Activated B cell treated with CpG ODN at 0.5 μM for 24 hours (primary cell): ENCODE measurements around the gene CENPB. TPM values are rescaled to one million over a fixed set of nuclear protein-coding genes. Genes with fewer than 3 reads are reported as not detected.
A peak's percentile ranks its signal among the peaks of the same experiment; 100 is the strongest.

Experiments used
- ATAC-seq: fragments of 200-7000 bp; cut with Tn5 transposase; one replicate; pipeline ENCODE4 v1.10.0; 2021; ENCODE audit warnings: low read depth, mild to moderate bottlenecking, moderate library complexity
- CTCF ChIA-PET: fragments of 350-600 bp; sonication (Branson Sonifier 250); formaldehyde crosslinking; loops from one replicate; lab custom pipeline; 2021; ENCODE audit warnings: antibody characterized with exemption; lab: Charles Lee
- POLR2A ChIA-PET: fragments of 350-600 bp; sonication (Branson Sonifier 250); formaldehyde crosslinking; loops from one replicate; lab custom pipeline; 2021; ENCODE audit warnings: antibody characterized with exemption; lab: Charles Lee
- DNase-seq: peaks from one replicate; pipeline ENCODE4 v3.0.0; 2022
- H3K27ac Mint-ChIP-seq: one replicate; pipeline ENCODE4 v1.8.0; 2020; ENCODE audit warnings: mixed read lengths
- H3K27me3 Mint-ChIP-seq: one replicate; pipeline ENCODE4 v1.8.0; 2021; ENCODE audit warnings: mixed read lengths
- H3K36me3 Mint-ChIP-seq: one replicate; pipeline ENCODE4 v1.8.0; 2021; ENCODE audit warnings: low read depth, mixed read lengths
- H3K4me1 Mint-ChIP-seq: one replicate; pipeline ENCODE4 v1.8.0; 2021; ENCODE audit warnings: mixed read lengths
- H3K4me3 Mint-ChIP-seq: one replicate; pipeline ENCODE4 v1.8.0; 2020; ENCODE audit warnings: mild to moderate bottlenecking, mixed read lengths
- H3K9me3 Mint-ChIP-seq: one replicate; pipeline ENCODE4 v1.8.0; 2020; ENCODE audit warnings: mixed read lengths
- intact Hi-C: fragments of 100-400 bp; cut with micrococcal nuclease; formaldehyde crosslinking; loops from one replicate; pipeline ENCODE4 v1.15.1; 2024
- total RNA-seq: library from RNA; stranded (reverse); gene quantifications from 2 replicates; pipeline ENCODE4 v1.2.3, GENCODE V29; 2022
- TF ChIP-seq, protein P1 (sequence below): fragments of 200-600 bp; IDR thresholded peaks from one replicate; pipeline ENCODE4 v1.8.0; 2022; ENCODE audit warnings: antibody characterized with exemption, mild to moderate bottlenecking

CENPB gene
- total RNA-seq, 1 donor from 2014 or later, result 51.7 TPM

DNA sequence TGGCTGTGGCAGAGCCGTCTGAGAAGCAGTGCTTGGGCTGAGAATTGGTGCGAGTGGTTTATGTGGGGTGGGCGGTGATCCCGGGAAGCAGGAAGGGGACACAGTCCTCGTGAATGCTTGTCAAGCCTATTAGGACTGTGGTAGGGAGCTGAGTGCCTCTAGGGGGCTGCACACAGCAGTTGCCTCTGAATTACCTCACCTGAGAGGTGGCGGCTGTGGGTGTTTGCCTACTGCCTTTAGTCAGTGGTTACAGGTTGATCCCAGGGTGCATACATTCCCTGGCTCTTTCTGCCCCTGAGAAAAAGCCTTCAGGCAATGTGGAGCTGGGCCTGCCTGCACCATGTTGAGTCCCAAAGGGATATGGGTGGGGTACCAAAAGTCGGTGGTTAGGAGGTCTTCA is 39.0 kb upstream of the CENPB start:
- CTCF ChIA-PET, result no interaction called here
- DNase-seq (no peak), ATAC-seq (no peak)
- intact Hi-C loops, result no loop called here
- Mint-ChIP-seq H3K27me3 (no peaks in the 10 kb centered on the region), H3K27ac (no peak overlapping the region), H3K4me3 (no peak overlapping the region), H3K4me1 (peaks cover 21% of the 10 kb centered on the region), H3K9me3 (no peaks in the 10 kb centered on the region), H3K36me3 (peaks cover 55% of the 10 kb centered on the region)
- TF ChIP-seq, protein P1, sequence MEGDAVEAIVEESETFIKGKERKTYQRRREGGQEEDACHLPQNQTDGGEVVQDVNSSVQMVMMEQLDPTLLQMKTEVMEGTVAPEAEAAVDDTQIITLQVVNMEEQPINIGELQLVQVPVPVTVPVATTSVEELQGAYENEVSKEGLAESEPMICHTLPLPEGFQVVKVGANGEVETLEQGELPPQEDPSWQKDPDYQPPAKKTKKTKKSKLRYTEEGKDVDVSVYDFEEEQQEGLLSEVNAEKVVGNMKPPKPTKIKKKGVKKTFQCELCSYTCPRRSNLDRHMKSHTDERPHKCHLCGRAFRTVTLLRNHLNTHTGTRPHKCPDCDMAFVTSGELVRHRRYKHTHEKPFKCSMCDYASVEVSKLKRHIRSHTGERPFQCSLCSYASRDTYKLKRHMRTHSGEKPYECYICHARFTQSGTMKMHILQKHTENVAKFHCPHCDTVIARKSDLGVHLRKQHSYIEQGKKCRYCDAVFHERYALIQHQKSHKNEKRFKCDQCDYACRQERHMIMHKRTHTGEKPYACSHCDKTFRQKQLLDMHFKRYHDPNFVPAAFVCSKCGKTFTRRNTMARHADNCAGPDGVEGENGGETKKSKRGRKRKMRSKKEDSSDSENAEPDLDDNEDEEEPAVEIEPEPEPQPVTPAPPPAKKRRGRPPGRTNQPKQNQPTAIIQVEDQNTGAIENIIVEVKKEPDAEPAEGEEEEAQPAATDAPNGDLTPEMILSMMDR, result no peak
- POLR2A ChIA-PET, result no interaction called here

DNA sequence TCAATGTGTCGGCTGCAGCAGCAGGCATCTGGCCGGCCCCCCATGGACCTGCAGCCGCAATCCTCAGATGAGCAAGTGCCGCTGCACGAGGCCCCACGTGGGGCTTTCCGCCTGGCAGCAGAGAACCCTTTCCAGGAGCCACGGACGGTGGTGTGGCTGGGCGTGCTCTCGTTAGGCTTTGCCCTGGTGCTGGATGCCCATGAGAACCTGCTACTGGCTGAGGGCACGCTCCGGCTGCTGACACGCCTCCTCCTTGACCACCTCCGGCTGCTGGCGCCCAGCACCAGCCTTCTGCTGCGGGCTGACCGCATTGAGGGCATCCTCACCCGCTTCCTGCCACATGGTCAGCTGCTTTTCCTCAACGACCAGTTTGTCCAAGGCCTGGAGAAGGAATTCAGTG is 37.3 kb upstream of the CENPB start:
- CTCF ChIA-PET, result no interaction called here
- Mint-ChIP-seq H3K27ac (no peak overlapping the region), H3K9me3 (no peaks in the 10 kb centered on the region), H3K36me3 (peaks cover 50% of the 10 kb centered on the region), H3K4me3 (no peak overlapping the region), H3K4me1 (peaks cover 29% of the 10 kb centered on the region), H3K27me3 (no peaks in the 10 kb centered on the region)
- intact Hi-C loops, result no loop called here
- ATAC-seq, result no peak
- POLR2A ChIA-PET, result no interaction called here
- DNase-seq, result no peak
- TF ChIP-seq, protein P1, result no peak

GRCh38 chr20:3821996-3822395 is 35.5 kb upstream of the CENPB start:
- DNase-seq, result no peak
- intact Hi-C loops, result loop anchor here (2.0 kb wide), 2 partner anchors 33 to 217 kb away; no protein-coding TSS in a partner anchor
- POLR2A ChIA-PET, result interaction anchor here (0.6 to 2.0 kb wide), 2 partner anchors 10 to 1215 kb away, joined by 3 to 18 read pairs; no protein-coding TSS in a partner anchor
- CTCF ChIA-PET, result interaction anchor here (3.0 kb wide), 2 partner anchors 35 to 54 kb away, joined by 14 to 33 read pairs; partner anchors contain the start of genes ADISSP and CENPB
- H3K27me3 Mint-ChIP-seq, result no peaks in the 10 kb centered on the region
- no peak for ATAC-seq
- H3K9me3 Mint-ChIP-seq, result no peaks in the 10 kb centered on the region
- peaks cover 41% of the 10 kb centered on the region for H3K36me3 Mint-ChIP-seq
- peaks cover 29% of the 10 kb centered on the region for H3K4me1 Mint-ChIP-seq
- TF ChIP-seq, protein P1, result no peak
- peak overlapping the region; percentile 38 for H3K4me3 Mint-ChIP-seq
- H3K27ac Mint-ChIP-seq, result peak overlapping the region; percentile 97

- Mint-ChIP-seq H3K36me3 (peaks cover 37% of the 10 kb centered on the region), H3K4me1 (peaks cover 22% of the 10 kb centered on the region), H3K27ac (peak overlapping the region; percentile 97), H3K4me3 (peak overlapping the region; percentile 92), H3K27me3 (no peaks in the 10 kb centered on the region), H3K9me3 (no peaks in the 10 kb centered on the region)
- CTCF ChIA-PET, result interaction anchor here (1.0 to 3.7 kb wide), 13 partner anchors 21 to 264 kb away, joined by 3 to 33 read pairs (median 5); partner anchors contain the start of genes ADISSP, CDC25B and CENPB
- POLR2A ChIA-PET, result interaction anchor here (0.6 to 3.3 kb wide), 20 partner anchors 9 to 1832 kb away, joined by 3 to 65 read pairs (median 10); partner anchors contain the start of genes ADISSP, ATRN, CDC25B and CENPB
- intact Hi-C loops, result loop anchor here (1.0 to 2.0 kb wide), 12 partner anchors 10 to 264 kb away; partner anchors contain the start of genes CDC25B, CENPB, MAVS and PANK2
- TF ChIP-seq, protein P1, result no peak
- no peak for DNase-seq
- ATAC-seq, result no peak
These were observed 34.6 kb upstream of the CENPB start for GRCh38 chr20:3820901-3821727.
